Activated naive CD4-positive, alpha-beta T cell treated with anti-CD3 and anti-CD28 coated beads, Interleukin-2, amount 10 ng/mL, durations not matched to agents 7 days and 5 days (primary cell): ENCODE data around the gene NIBAN1.
"Not testable (repeated sequence)": the region's sequence is repeated elsewhere in the genome, so short reads cannot be mapped to it uniquely, and the experiment has no call there.

Experiments
- CTCF ChIA-PET: fragments of 350-600 bp; sonication (Branson Sonifier 250); formaldehyde crosslinking; loops from one replicate; lab custom pipeline; 2021; ENCODE audit warnings: antibody characterized with exemption; lab: Charles Lee
- DNase-seq: peaks from one replicate; pipeline ENCODE4 v3.0.0-alpha.2; 2020
- H3K27ac Mint-ChIP-seq: one replicate; pipeline ENCODE4 v1.8.0; 2021; ENCODE audit warnings: mild to moderate bottlenecking, moderate library complexity, mixed read lengths
- H3K27me3 Mint-ChIP-seq: one replicate; pipeline ENCODE4 v1.8.0; 2021; ENCODE audit warnings: mild to moderate bottlenecking, mixed read lengths
- H3K36me3 Mint-ChIP-seq: one replicate; pipeline ENCODE4 v1.8.0; 2021; ENCODE audit warnings: mixed read lengths
- H3K4me1 Mint-ChIP-seq: one replicate; pipeline ENCODE4 v1.8.0; 2021; ENCODE audit warnings: mixed read lengths
- H3K4me3 Mint-ChIP-seq: one replicate; pipeline ENCODE4 v1.8.0; 2021; ENCODE audit warnings: mild to moderate bottlenecking, moderate library complexity, mixed read lengths
- H3K9me3 Mint-ChIP-seq: one replicate; pipeline ENCODE4 v1.8.0; 2021; ENCODE audit warnings: mixed read lengths

Gene NIBAN1

GRCh38 chr1:184974056-184974836, at the start of gene NIBAN1:
TSS of gene NIBAN1 (minus strand) at chr1:184974508. CDS start at chr1:184974356, 152 bp downstream.
- Mint-ChIP-seq H3K4me1 (peaks cover 58% of the 10 kb centered on the region), H3K27me3 (peaks cover 18% of the 10 kb centered on the region), H3K27ac (peak within 1 kb of the TSS; percentile 92), H3K9me3 (no peaks in the 10 kb centered on the region), H3K36me3 (peaks cover 7% of the 10 kb centered on the region), H3K4me3 (peak within 1 kb of the TSS; percentile 91)
- DNase-seq, result peak; percentile 76
- CTCF ChIA-PET, result interaction anchor here (0.6 to 13.9 kb wide), 4 partner anchors 8 to 270 kb away, joined by 3 to 165 read pairs (median 3); no protein-coding TSS in a partner anchor

- DNase-seq, result no peak
- H3K27me3 Mint-ChIP-seq, result peaks cover 6% of the 10 kb centered on the region
- H3K4me3 Mint-ChIP-seq, result no peak overlapping the region
- H3K4me1 Mint-ChIP-seq, result no peaks in the 10 kb centered on the region
- CTCF ChIA-PET, result interaction anchor here (1.0 to 1.3 kb wide), 2 partner anchors 36 to 152 kb away, joined by 3 to 6 read pairs; no protein-coding TSS in a partner anchor
- H3K36me3 Mint-ChIP-seq, result no peaks in the 10 kb centered on the region
- no peaks in the 10 kb centered on the region for H3K9me3 Mint-ChIP-seq
- H3K27ac Mint-ChIP-seq, result no peak overlapping the region
These were observed 43.7 kb upstream of the NIBAN1 start for GRCh38 chr1:185017966-185018365.

GRCh38 chr1:185017338-185017737, 43.0 kb upstream of the NIBAN1 start:
- DNase-seq, result no peak
- Mint-ChIP-seq H3K9me3 (no peaks in the 10 kb centered on the region), H3K27me3 (peaks cover 6% of the 10 kb centered on the region), H3K4me3 (no peak overlapping the region), H3K27ac (no peak overlapping the region), H3K36me3 (no peaks in the 10 kb centered on the region), H3K4me1 (no peaks in the 10 kb centered on the region)
- CTCF ChIA-PET, result interaction anchor here (1.0 to 1.3 kb wide), 2 partner anchors 35 to 152 kb away, joined by 3 to 6 read pairs; no protein-coding TSS in a partner anchor

GRCh38 chr1:185016880-185017279, 42.6 kb upstream of the NIBAN1 start:
- H3K36me3 Mint-ChIP-seq, result no peaks in the 10 kb centered on the region
- H3K4me1 Mint-ChIP-seq, result no peaks in the 10 kb centered on the region
- CTCF ChIA-PET, result interaction anchor here (1.3 kb wide), 1 partner anchor 153 kb away, joined by 6 read pairs; no protein-coding TSS in a partner anchor
- H3K4me3 Mint-ChIP-seq, result no peak overlapping the region
- no peaks in the 10 kb centered on the region for H3K9me3 Mint-ChIP-seq
- H3K27ac Mint-ChIP-seq, result peak overlapping the region; percentile 25
- no peak for DNase-seq
- H3K27me3 Mint-ChIP-seq, result peaks cover 10% of the 10 kb centered on the region

- H3K36me3 Mint-ChIP-seq, result no peaks in the 10 kb centered on the region
- peaks cover 10% of the 10 kb centered on the region for H3K27me3 Mint-ChIP-seq
- no peak overlapping the region for H3K27ac Mint-ChIP-seq
- no peaks in the 10 kb centered on the region for H3K4me1 Mint-ChIP-seq
- H3K4me3 Mint-ChIP-seq, result no peak overlapping the region
- CTCF ChIA-PET, result no interaction called here
- DNase-seq, result no peak
- H3K9me3 Mint-ChIP-seq, result no peaks in the 10 kb centered on the region
These were observed 41.3 kb upstream of the NIBAN1 start for GRCh38 chr1:185015631-185016030.

- no peak overlapping the region for H3K27ac Mint-ChIP-seq
- H3K9me3 Mint-ChIP-seq, result no peaks in the 10 kb centered on the region
- H3K27me3 Mint-ChIP-seq, result peaks cover 4% of the 10 kb centered on the region
- no peaks in the 10 kb centered on the region for H3K4me1 Mint-ChIP-seq
- CTCF ChIA-PET, result no interaction called here
- no peak for DNase-seq
- no peak overlapping the region for H3K4me3 Mint-ChIP-seq
- no peaks in the 10 kb centered on the region for H3K36me3 Mint-ChIP-seq
These were observed 40.6 kb upstream of the NIBAN1 start for GRCh38 chr1:185014941-185015340.

GRCh38 chr1:185010361-185010760, 36.1 kb upstream of the NIBAN1 start:
- peaks cover 4% of the 10 kb centered on the region for H3K27me3 Mint-ChIP-seq

GRCh38 chr1:185008838-185009237, 34.5 kb upstream of the NIBAN1 start:
- no peak for DNase-seq
- Mint-ChIP-seq H3K27me3 (peaks cover 4% of the 10 kb centered on the region), H3K9me3 (no peaks in the 10 kb centered on the region), H3K27ac (no peak overlapping the region), H3K4me3 (no peak overlapping the region), H3K36me3 (no peaks in the 10 kb centered on the region), H3K4me1 (no peaks in the 10 kb centered on the region)
- CTCF ChIA-PET, result no interaction called here

More at GRCh38 chr1:185010361-185010760, 36.1 kb upstream of the NIBAN1 start:
- no peak for DNase-seq
- no peaks in the 10 kb centered on the region for H3K36me3 Mint-ChIP-seq
- H3K4me3 Mint-ChIP-seq, result no peak overlapping the region
- CTCF ChIA-PET, result no interaction called here
- H3K9me3 Mint-ChIP-seq, result no peaks in the 10 kb centered on the region
- no peaks in the 10 kb centered on the region for H3K4me1 Mint-ChIP-seq
- no peak overlapping the region for H3K27ac Mint-ChIP-seq

GRCh38 chr1:185001312-185001880, 27.1 kb upstream of the NIBAN1 start:
- CTCF ChIA-PET, H3K36me3 Mint-ChIP-seq, H3K27ac Mint-ChIP-seq, H3K4me3 Mint-ChIP-seq, H3K4me1 Mint-ChIP-seq, H3K9me3 Mint-ChIP-seq, DNase-seq, H3K27me3 Mint-ChIP-seq: not testable (repeated sequence)

- H3K27me3 Mint-ChIP-seq, result peaks cover 13% of the 10 kb centered on the region
- CTCF ChIA-PET, H3K4me3 Mint-ChIP-seq, H3K27ac Mint-ChIP-seq, H3K4me1 Mint-ChIP-seq, DNase-seq, H3K9me3 Mint-ChIP-seq, H3K36me3 Mint-ChIP-seq: not testable (repeated sequence)
These were observed 25.7 kb upstream of the NIBAN1 start for GRCh38 chr1:184999974-185000373.

GRCh38 chr1:184994301-184994700, 20.0 kb upstream of the NIBAN1 start:
- no peaks in the 10 kb centered on the region for H3K4me1 Mint-ChIP-seq
- H3K27ac Mint-ChIP-seq, result no peak overlapping the region
- CTCF ChIA-PET, result no interaction called here
- DNase-seq, result no peak
- H3K9me3 Mint-ChIP-seq, result peaks cover 6% of the 10 kb centered on the region
- no peaks in the 10 kb centered on the region for H3K36me3 Mint-ChIP-seq
- peaks cover 34% of the 10 kb centered on the region for H3K27me3 Mint-ChIP-seq
- H3K4me3 Mint-ChIP-seq, result no peak overlapping the region

- CTCF ChIA-PET, result interaction anchor here (1.2 kb wide), 1 partner anchor 10 kb away, joined by 3 read pairs; no protein-coding TSS in a partner anchor
- peaks cover 6% of the 10 kb centered on the region for H3K9me3 Mint-ChIP-seq
- no peak overlapping the region for H3K4me3 Mint-ChIP-seq
- no peaks in the 10 kb centered on the region for H3K4me1 Mint-ChIP-seq
- no peaks in the 10 kb centered on the region for H3K36me3 Mint-ChIP-seq
- DNase-seq, result no peak
- peaks cover 34% of the 10 kb centered on the region for H3K27me3 Mint-ChIP-seq
- no peak overlapping the region for H3K27ac Mint-ChIP-seq
These were observed 18.0 kb upstream of the NIBAN1 start for GRCh38 chr1:184992271-184992670.

GRCh38 chr1:184990204-184990603, 15.9 kb upstream of the NIBAN1 start:
- Mint-ChIP-seq H3K4me3 (no peak overlapping the region), H3K36me3 (no peaks in the 10 kb centered on the region), H3K27me3 (peaks cover 41% of the 10 kb centered on the region), H3K9me3 (peaks cover 6% of the 10 kb centered on the region), H3K4me1 (no peaks in the 10 kb centered on the region), H3K27ac (no peak overlapping the region)
- CTCF ChIA-PET, result interaction anchor here (1.0 kb wide), 1 partner anchor 179 kb away, joined by 3 read pairs; no protein-coding TSS in a partner anchor
- DNase-seq, result no peak

GRCh38 chr1:184988506-184988905, 14.2 kb upstream of the NIBAN1 start:
- no peak for DNase-seq
- CTCF ChIA-PET, result interaction anchor here (0.9 to 3.4 kb wide), 2 partner anchors 181 to 692 kb away, joined by 3 to 22 read pairs; no protein-coding TSS in a partner anchor
- Mint-ChIP-seq H3K27me3 (peaks cover 34% of the 10 kb centered on the region), H3K4me1 (no peaks in the 10 kb centered on the region), H3K4me3 (no peak overlapping the region), H3K36me3 (no peaks in the 10 kb centered on the region), H3K9me3 (no peaks in the 10 kb centered on the region), H3K27ac (no peak overlapping the region)
